WTC11 (cell line): ENCODE data around the gene NDUFS4. TPM values are rescaled to one million over a fixed set of nuclear protein-coding genes. Genes with fewer than 3 reads are reported as not detected.
"Not testable (repeated sequence)": the region's sequence is repeated elsewhere in the genome, so short reads cannot be mapped to it uniquely, and the experiment has no call there.

Source experiments
- ATAC-seq: fragments of 200-7000 bp; cut with Tn5 transposase; 2 replicates; pipeline ENCODE4 v1.10.0; 2021; ENCODE audit warnings: mild to moderate bottlenecking, moderate library complexity
- CTCF ChIA-PET: fragments of 300-600 bp; sonication (Branson Sonifier 250); formaldehyde crosslinking; loops from one replicate; lab custom pipeline; 2021; ENCODE audit warnings: antibody characterized with exemption; lab: Charles Lee
- POLR2A ChIA-PET: fragments of 350-600 bp; sonication (Branson Sonifier 250); formaldehyde crosslinking; loops from one replicate; lab custom pipeline; 2021; ENCODE audit warnings: antibody characterized with exemption; lab: Charles Lee
- DNase-seq: peaks from one replicate; pipeline ENCODE4 v3.0.0; 2021; ENCODE audit warnings: low spot score
- H3K27ac Mint-ChIP-seq: 2 replicates; pipeline ENCODE4 v1.8.0; 2021; ENCODE audit warnings: mixed read lengths
- H3K27me3 Mint-ChIP-seq: 2 replicates; pipeline ENCODE4 v1.8.0; 2021; ENCODE audit warnings: low read depth, mild to moderate bottlenecking, moderate library complexity, mixed read lengths
- H3K36me3 Mint-ChIP-seq: 2 replicates; pipeline ENCODE4 v1.8.0; 2021; ENCODE audit warnings: mixed read lengths
- H3K4me1 Mint-ChIP-seq: 2 replicates; pipeline ENCODE4 v1.8.0; 2022; ENCODE audit warnings: mixed read lengths
- H3K4me3 Mint-ChIP-seq: 2 replicates; pipeline ENCODE4 v1.8.0; 2021; ENCODE audit warnings: mild to moderate bottlenecking, moderate library complexity, mixed read lengths
- H3K9me3 Mint-ChIP-seq: 2 replicates; pipeline ENCODE4 v1.8.0; 2021; ENCODE audit warnings: mixed read lengths
- ATF3 ChIP-seq: sonication (generic); formaldehyde crosslinking; conservative IDR thresholded peaks from 2 replicates; pipeline ENCODE4 v1.8.1; 2022; ENCODE audit warnings: mild to moderate bottlenecking, missing genetic modification reagents
- CBFB ChIP-seq: sonication (generic); formaldehyde crosslinking; IDR thresholded peaks from 2 replicates; pipeline ENCODE4 v1.8.1; 2022; ENCODE audit warnings: mild to moderate bottlenecking, low read depth, missing genetic modification reagents
- ESRRA ChIP-seq: sonication (generic); formaldehyde crosslinking; IDR thresholded peaks from 2 replicates; pipeline ENCODE4 v1.8.1; 2022; ENCODE audit warnings: mild to moderate bottlenecking, missing genetic modification reagents, borderline replicate concordance
- ETV6 ChIP-seq: sonication (generic); formaldehyde crosslinking; IDR thresholded peaks from 2 replicates; pipeline ENCODE4 v1.8.1; 2022; ENCODE audit warnings: mild to moderate bottlenecking, missing genetic modification reagents
- HMGA2 ChIP-seq: fragments of 250-450 bp; sonication (Bioruptor Pico); IDR thresholded peaks from 2 replicates; pipeline ENCODE4 v1.4.0; 2021; ENCODE audit warnings: mild to moderate bottlenecking, moderate library complexity
- HMGXB4 ChIP-seq: sonication (generic); formaldehyde crosslinking; IDR thresholded peaks from 2 replicates; pipeline ENCODE4 v1.8.1; 2023; ENCODE audit warnings: mild to moderate bottlenecking, moderate library complexity, missing genetic modification reagents
- JAZF1 ChIP-seq: fragments of 250-450 bp; sonication (Bioruptor Pico); IDR thresholded peaks from 2 replicates; pipeline ENCODE4 v1.9.0; 2021; ENCODE audit warnings: moderate library complexity, mild to moderate bottlenecking, inconsistent platforms
- MXD4 ChIP-seq: fragments of 250-450 bp; sonication (Bioruptor Pico); IDR thresholded peaks from 2 replicates; pipeline ENCODE4 v1.8.0; 2021; ENCODE audit warnings: mild to moderate bottlenecking, moderate library complexity, borderline replicate concordance
- NFYB ChIP-seq: sonication (generic); formaldehyde crosslinking; conservative IDR thresholded peaks from 2 replicates; pipeline ENCODE4 v1.8.0; 2022; ENCODE audit warnings: low read depth, missing genetic modification reagents
- RORB ChIP-seq: fragments of 250-450 bp; sonication (Bioruptor Pico); IDR thresholded peaks from 2 replicates; pipeline ENCODE4 v1.9.0; 2021; ENCODE audit warnings: mild to moderate bottlenecking
- SP1 ChIP-seq: sonication (generic); formaldehyde crosslinking; conservative IDR thresholded peaks from 2 replicates; pipeline ENCODE4 v1.8.1; 2022; ENCODE audit warnings: missing genetic modification reagents
- ZBTB21 ChIP-seq: sonication (generic); formaldehyde crosslinking; IDR thresholded peaks from 2 replicates; pipeline ENCODE4 v1.8.1; 2023; ENCODE audit warnings: mild to moderate bottlenecking, missing genetic modification reagents, borderline replicate concordance
- ZBTB43 ChIP-seq: sonication (generic); formaldehyde crosslinking; IDR thresholded peaks from 2 replicates; pipeline ENCODE4 v1.8.1; 2023; ENCODE audit warnings: mild to moderate bottlenecking, missing genetic modification reagents
- ZNF121 ChIP-seq: sonication (generic); formaldehyde crosslinking; IDR thresholded peaks from 2 replicates; pipeline ENCODE4 v1.8.0; 2023; ENCODE audit warnings: missing genetic modification reagents
- ZSCAN18 ChIP-seq: fragments of 250-450 bp; sonication (Bioruptor Pico); IDR thresholded peaks from 2 replicates; pipeline ENCODE4 v2.1.2; 2022; ENCODE audit warnings: mild to moderate bottlenecking, moderate library complexity
- total RNA-seq: library from RNA; stranded (reverse); gene quantifications from 3 replicates; pipeline ENCODE4 v1.2.3, GENCODE V29; 2021
- TF ChIP-seq, protein P1 (sequence below): sonication (generic); formaldehyde crosslinking; IDR thresholded peaks from 2 replicates; pipeline ENCODE4 v1.8.0; 2022; ENCODE audit warnings: mild to moderate bottlenecking, missing genetic modification reagents

NDUFS4 gene
- total RNA-seq, 1 experiment from 2014 or later = 68.5 TPM

- Mint-ChIP-seq H3K27me3 (no peaks in the 10 kb centered on the region), H3K9me3 (no peaks in the 10 kb centered on the region), H3K4me3 (no peak overlapping the region), H3K36me3 (no peaks in the 10 kb centered on the region), H3K4me1 (peaks cover 47% of the 10 kb centered on the region), H3K27ac (peak overlapping the region; percentile 70)
- CTCF ChIA-PET = no interaction called here
- TF ChIP-seq MXD4 (CRISPR knock-in tag) (no peak), HMGA2 (CRISPR knock-in tag) (no peak), ZSCAN18 (CRISPR knock-in tag) (no peak), ESRRA (CRISPR knock-in tag) (no peak), ZBTB43 (no peak)
- TF ChIP-seq, protein P1, sequence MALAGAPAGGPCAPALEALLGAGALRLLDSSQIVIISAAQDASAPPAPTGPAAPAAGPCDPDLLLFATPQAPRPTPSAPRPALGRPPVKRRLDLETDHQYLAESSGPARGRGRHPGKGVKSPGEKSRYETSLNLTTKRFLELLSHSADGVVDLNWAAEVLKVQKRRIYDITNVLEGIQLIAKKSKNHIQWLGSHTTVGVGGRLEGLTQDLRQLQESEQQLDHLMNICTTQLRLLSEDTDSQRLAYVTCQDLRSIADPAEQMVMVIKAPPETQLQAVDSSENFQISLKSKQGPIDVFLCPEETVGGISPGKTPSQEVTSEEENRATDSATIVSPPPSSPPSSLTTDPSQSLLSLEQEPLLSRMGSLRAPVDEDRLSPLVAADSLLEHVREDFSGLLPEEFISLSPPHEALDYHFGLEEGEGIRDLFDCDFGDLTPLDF (CRISPR knock-in tag) = no peak
- DNase-seq (no peak), ATAC-seq (no peak)
- POLR2A ChIA-PET = interaction anchor here (0.9 to 1.0 kb wide), 2 partner anchors 20 to 451 kb away, joined by 5 to 6 read pairs; no protein-coding TSS in a partner anchor
Observed at GRCh38 chr5:53547226-53547625, 13.2 kb upstream of the NDUFS4 start.

DNA sequence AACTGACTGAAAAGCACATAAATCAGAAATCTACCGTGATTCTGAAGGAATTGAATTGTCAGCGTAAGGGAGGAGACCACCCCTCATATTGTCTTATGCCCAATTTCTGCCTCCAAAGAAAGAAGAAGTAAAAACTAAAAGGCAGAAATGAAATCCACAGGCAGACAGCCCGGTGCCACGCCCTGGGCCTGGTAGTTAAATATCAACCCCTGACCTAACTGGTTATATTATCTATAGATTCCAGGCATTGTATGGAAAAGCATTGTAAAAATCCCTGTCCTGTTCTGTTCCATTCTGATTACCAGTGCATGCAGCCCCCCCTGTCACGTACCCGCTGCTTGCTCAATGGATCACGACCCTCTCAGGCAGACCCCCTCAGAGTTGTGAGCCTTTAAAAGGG lies 11.9 kb upstream of the NDUFS4 start:
- H3K9me3 Mint-ChIP-seq, ATAC-seq, DNase-seq, H3K36me3 Mint-ChIP-seq, CTCF ChIA-PET, H3K4me3 Mint-ChIP-seq, POLR2A ChIA-PET, H3K27me3 Mint-ChIP-seq, H3K27ac Mint-ChIP-seq: not testable (repeated sequence)
- peaks cover 45% of the 10 kb centered on the region for H3K4me1 Mint-ChIP-seq

GRCh38 chr5:53549792-53550191 lies 10.6 kb upstream of the NDUFS4 start:
- no peak for DNase-seq
- no peaks in the 10 kb centered on the region for H3K9me3 Mint-ChIP-seq
- ChIA-PET POLR2A (no interaction called here), CTCF (no interaction called here)
- H3K27ac Mint-ChIP-seq = no peak overlapping the region
- H3K36me3 Mint-ChIP-seq = no peaks in the 10 kb centered on the region
- ATAC-seq = no peak
- no peaks in the 10 kb centered on the region for H3K27me3 Mint-ChIP-seq
- TF ChIP-seq NFYB (CRISPR knock-in tag) (no peak), ZBTB21 (no peak), ZNF121 (CRISPR knock-in tag) (no peak), RORB (CRISPR knock-in tag) (no peak), HMGXB4 (CRISPR knock-in tag) (no peak), ATF3 (CRISPR knock-in tag) (no peak), JAZF1 (CRISPR knock-in tag) (no peak), CBFB (CRISPR knock-in tag) (no peak), SP1 (CRISPR knock-in tag) (no peak), ETV6 (CRISPR knock-in tag) (no peak), MXD4 (CRISPR knock-in tag) (no peak)
- TF ChIP-seq, protein P1 (CRISPR knock-in tag) = no peak
- H3K4me1 Mint-ChIP-seq = peaks cover 34% of the 10 kb centered on the region
- H3K4me3 Mint-ChIP-seq = no peak overlapping the region
